T-cell (primary cell): Measurements from ENCODE around the gene PQBP1. TPM values are rescaled to one million over a fixed set of nuclear protein-coding genes. Genes with fewer than 3 reads are reported as not detected.
A peak's percentile ranks its signal among the peaks of the same experiment; 100 is the strongest.

Experiments
- ATAC-seq, 4 experiments: fragments of 200-7000 bp in 3 of 4; fragments of 150-1000 bp in 1 of 4; cut with Tn5 transposase; replicated peaks in 1 of 4; 1 replicate in 3 of 4; 2 replicates in 1 of 4; pipeline ENCODE4 v1.10.0; 2021; ENCODE audit warnings: moderate library complexity in 3 of 4, mild to moderate bottlenecking in 2 of 4, moderate number of reproducible peaks in 1 of 4
- CTCF ChIA-PET, 2 donors: fragments of 300-600 bp; sonication (Branson Sonifier 250); formaldehyde crosslinking; loops; one replicate each; lab custom pipeline; 2022; ENCODE audit warnings: antibody characterized with exemption in 2 of 2; lab: Charles Lee
- POLR2A ChIA-PET, 2 donors: fragments of 300-600 bp; sonication (Branson Sonifier 250); formaldehyde crosslinking; loops; one replicate each; lab custom pipeline; 2022; ENCODE audit warnings: antibody characterized with exemption in 2 of 2; lab: Charles Lee
- DNase-seq, 35 experiments: peaks; one replicate each; pipeline versions ENCODE4 v3.0.0 to v3.0.0-alpha.2; 2013 to 2023
- H3K27ac ChIP-seq: one replicate; pipeline ENCODE4 v1.5.1; 2013; ENCODE audit warnings: low read length
- H3K27me3 ChIP-seq, 2 experiments: replicated peaks in 1 of 2; 1 replicate in 1 of 2; 2 replicates in 1 of 2; pipeline versions ENCODE4 v1.6.1 to v1.7.0; 2013; ENCODE audit warnings: low read length in 1 of 2, mixed read lengths in 1 of 2; ENCODE audit not compliant: control insufficient read depth in 2 of 2, insufficient read depth in 2 of 2; ENCODE audit errors: extremely low read depth in 1 of 2
- H3K36me3 ChIP-seq, 2 donors: 1 replicate in 1 of 2; 2 replicates in 1 of 2; pipeline versions ENCODE4 v1.6.1 to v1.7.0; 2013; ENCODE audit warnings: low read length in 1 of 2; ENCODE audit not compliant: control insufficient read depth in 2 of 2, insufficient read depth in 1 of 2; ENCODE audit errors: extremely low read depth in 1 of 2
- H3K4me1 ChIP-seq, 2 experiments: 1 replicate in 1 of 2; 2 replicates in 1 of 2; pipeline versions ENCODE4 v1.6.1 to v1.7.0; 2013; ENCODE audit warnings: low read length in 2 of 2, mixed read lengths in 1 of 2; ENCODE audit not compliant: insufficient read depth in 2 of 2, control insufficient read depth in 1 of 2; ENCODE audit errors: extremely low read depth in 1 of 2
- H3K4me3 ChIP-seq, 2 donors: 1 replicate in 1 of 2; 2 replicates in 1 of 2; pipeline versions ENCODE4 v1.5.1 to v1.7.0; 2013; ENCODE audit warnings: mild to moderate bottlenecking in 2 of 2, low read length in 1 of 2, moderate library complexity in 1 of 2; ENCODE audit not compliant: control insufficient read depth in 1 of 2; ENCODE audit errors: extremely low read depth in 1 of 2
- H3K9me3 ChIP-seq: 2 replicates; pipeline ENCODE4 v1.7.0; 2013
- H3K27ac Mint-ChIP-seq, 2 donors: one replicate each; pipeline ENCODE4 v1.8.0; 2020 to 2021; ENCODE audit warnings: mild to moderate bottlenecking in 2 of 2, mixed read lengths in 2 of 2
- H3K27me3 Mint-ChIP-seq, 2 donors: one replicate each; pipeline ENCODE4 v1.8.0; 2021 to 2022; ENCODE audit warnings: mixed read lengths in 2 of 2
- H3K36me3 Mint-ChIP-seq: one replicate; pipeline ENCODE4 v1.8.0; 2021; ENCODE audit warnings: mixed read lengths
- H3K4me1 Mint-ChIP-seq, 3 donors: one replicate each; pipeline ENCODE4 v1.8.0; 2020 to 2022; ENCODE audit warnings: mixed read lengths in 3 of 3, mild to moderate bottlenecking in 1 of 3
- H3K4me3 Mint-ChIP-seq, 3 donors: one replicate each; pipeline ENCODE4 v1.8.0; 2020 to 2022; ENCODE audit warnings: mild to moderate bottlenecking in 3 of 3, mixed read lengths in 3 of 3, moderate library complexity in 3 of 3
- H3K9me3 Mint-ChIP-seq, 3 donors: one replicate each; pipeline ENCODE4 v1.8.0; 2020 to 2022; ENCODE audit warnings: mixed read lengths in 3 of 3
- WGBS: methylation state at CpG from one replicate; pipeline ENCODE4 v1.1.5; 2013; ENCODE audit warnings: missing lambda C conversion rate; ENCODE audit not compliant: insufficient coverage; 5-methylcytosine and 5-hydroxymethylcytosine counted together
- total RNA-seq, 35 experiments: library from RNA in 6 of 35; stranded (reverse) in 6 of 35; fragments of 120-200 nt in 1 of 35; gene quantifications; one replicate each; pipeline versions ENCODE4 v1.2.1 to v1.2.4 and lab custom pipeline; 2013 to 2026

The PQBP1 gene
- total RNA-seq, 5 donors from 2014 or later (not counting 1 experiment from before 2014, with no cell fraction given) = 62.5 to 79.5 (median 73.9) TPM

GRCh38 chrX:48934581-48935300 is 37.0 kb downstream of the PQBP1 start:
- no peaks in the 10 kb centered on the region for H3K9me3 ChIP-seq
- CTCF ChIA-PET = no interaction called here
- peaks cover 28 to 59% of the 10 kb centered on the region in 2 experiments for H3K4me1 ChIP-seq
- peaks cover 0 to 14% of the 10 kb centered on the region in 2 donors for H3K36me3 ChIP-seq
- WGBS = no CpG with 5 or more reads among the region's 7 CpGs
- H3K27me3 ChIP-seq = no peaks in the 10 kb centered on the region
- ATAC-seq (peak in 1 of 4 experiments; percentile 17), DNase-seq (peak in 23 of 35 experiments; percentile 19 to 74 (median 49))
- H3K27ac Mint-ChIP-seq = peak overlapping the region; percentile 92 to 99
- H3K27ac ChIP-seq = peak overlapping the region; percentile 71
- H3K9me3 Mint-ChIP-seq = no peaks in the 10 kb centered on the region
- peaks cover 27% of the 10 kb centered on the region for H3K36me3 Mint-ChIP-seq
- POLR2A ChIA-PET = no interaction called here
- H3K4me1 Mint-ChIP-seq = peaks cover 64 to 69% (median 67%) of the 10 kb centered on the region in 3 donors
- H3K4me3 Mint-ChIP-seq = peak overlapping the region; percentile 21 to 61 (median 46)
- no peak overlapping the region for H3K4me3 ChIP-seq
- H3K27me3 Mint-ChIP-seq = no peaks in the 10 kb centered on the region

GRCh38 chrX:48935301-48935670 is 37.6 kb downstream of the PQBP1 start:
- ChIA-PET CTCF (no interaction called here), POLR2A (no interaction called here)
- Histone ChIP-seq H3K9me3 (no peaks in the 10 kb centered on the region), H3K4me3 (no peak overlapping the region), H3K27me3 (no peaks in the 10 kb centered on the region), H3K4me1 (peaks cover 28 to 64% of the 10 kb centered on the region in 2 experiments), H3K36me3 (peaks cover 0 to 13% of the 10 kb centered on the region in 2 donors), H3K27ac (peak overlapping the region; percentile 71)
- peaks cover 69 to 72% (median 69%) of the 10 kb centered on the region in 3 donors for H3K4me1 Mint-ChIP-seq
- DNase-seq = no peak
- H3K36me3 Mint-ChIP-seq = peaks cover 26% of the 10 kb centered on the region
- WGBS = no CpG with 5 or more reads among the region's 1 CpG
- H3K4me3 Mint-ChIP-seq = peak overlapping the region in 1 of 3 donors; percentile 61
- H3K27ac Mint-ChIP-seq = peak overlapping the region; percentile 92 to 99
- no peaks in the 10 kb centered on the region for H3K27me3 Mint-ChIP-seq
- ATAC-seq = no peak
- H3K9me3 Mint-ChIP-seq = no peaks in the 10 kb centered on the region

GRCh38 chrX:48936429-48937053 is 38.8 kb downstream of the PQBP1 start:
- Histone ChIP-seq H3K4me3 (peak overlapping the region; percentile 26 to 55), H3K27ac (peak overlapping the region; percentile 98), H3K36me3 (peaks cover 0 to 13% of the 10 kb centered on the region in 2 donors), H3K4me1 (peaks cover 31 to 77% of the 10 kb centered on the region in 2 experiments), H3K27me3 (no peaks in the 10 kb centered on the region), H3K9me3 (no peaks in the 10 kb centered on the region)
- CTCF ChIA-PET = interaction anchor here (1.0 to 1.9 kb wide), 11 partner anchors 10 to 397 kb away, joined by 3 to 10 read pairs (median 5); partner anchors contain the start of genes OTUD5 (in 1 of the 2), PQBP1 (in 1 of the 2), SLC35A2 (in 1 of the 2) and TBC1D25 (in 1 of the 2)
- H3K27ac Mint-ChIP-seq = peak overlapping the region; percentile 92 to 99
- H3K4me3 Mint-ChIP-seq = peak overlapping the region; percentile 70 to 84 (median 76)
- peaks cover 23% of the 10 kb centered on the region for H3K36me3 Mint-ChIP-seq
- 97% methylated on average over 5 of the region's 8 CpGs for WGBS
- ATAC-seq (no peak), DNase-seq (no peak)
- peaks cover 79 to 80% (median 79%) of the 10 kb centered on the region in 3 donors for H3K4me1 Mint-ChIP-seq
- POLR2A ChIA-PET = interaction anchor here (0.5 to 1.5 kb wide), 9 partner anchors 9 to 946 kb away, joined by 3 to 13 read pairs (median 5); partner anchors contain the start of gene SLC35A2 (in 1 of the 2)
- no peaks in the 10 kb centered on the region for H3K9me3 Mint-ChIP-seq
- H3K27me3 Mint-ChIP-seq = no peaks in the 10 kb centered on the region

GRCh38 chrX:48937054-48937907 is 39.6 kb downstream of the PQBP1 start:
- WGBS = 0% methylated on average over 2 of the region's 9 CpGs
- ATAC-seq (peak; percentile 70 to 82 (median 78)), DNase-seq (peak; percentile 76 to 97 (median 93))
- Mint-ChIP-seq H3K36me3 (peaks cover 26% of the 10 kb centered on the region), H3K4me3 (peak overlapping the region; percentile 70 to 84 (median 76)), H3K27ac (peak overlapping the region; percentile 92 to 99), H3K9me3 (no peaks in the 10 kb centered on the region), H3K4me1 (peaks cover 87% of the 10 kb centered on the region in 3 donors), H3K27me3 (no peaks in the 10 kb centered on the region)
- CTCF ChIA-PET = interaction anchor here (0.7 to 1.9 kb wide), 17 partner anchors 9 to 398 kb away, joined by 3 to 10 read pairs (median 4); partner anchors contain the start of genes OTUD5 (in 1 of the 2), PQBP1 (in 1 of the 2), RBM3 (in 1 of the 2) and SLC35A2 (in 1 of the 2)
- peak overlapping the region; percentile 45 to 55 for H3K4me3 ChIP-seq
- H3K27me3 ChIP-seq = no peaks in the 10 kb centered on the region
- peaks cover 31 to 84% of the 10 kb centered on the region in 2 experiments for H3K4me1 ChIP-seq
- H3K27ac ChIP-seq = peak overlapping the region; percentile 98
- H3K9me3 ChIP-seq = no peaks in the 10 kb centered on the region
- H3K36me3 ChIP-seq = peaks cover 0 to 15% of the 10 kb centered on the region in 2 donors
- POLR2A ChIA-PET = interaction anchor here (0.5 to 1.9 kb wide), 14 partner anchors 10 to 945 kb away, joined by 3 to 10 read pairs (median 4); partner anchors contain the start of genes GRIPAP1 (in 1 of the 2), PQBP1 (in 1 of the 2), SLC35A2 (in 1 of the 2) and TIMM17B (in 1 of the 2)

DNA sequence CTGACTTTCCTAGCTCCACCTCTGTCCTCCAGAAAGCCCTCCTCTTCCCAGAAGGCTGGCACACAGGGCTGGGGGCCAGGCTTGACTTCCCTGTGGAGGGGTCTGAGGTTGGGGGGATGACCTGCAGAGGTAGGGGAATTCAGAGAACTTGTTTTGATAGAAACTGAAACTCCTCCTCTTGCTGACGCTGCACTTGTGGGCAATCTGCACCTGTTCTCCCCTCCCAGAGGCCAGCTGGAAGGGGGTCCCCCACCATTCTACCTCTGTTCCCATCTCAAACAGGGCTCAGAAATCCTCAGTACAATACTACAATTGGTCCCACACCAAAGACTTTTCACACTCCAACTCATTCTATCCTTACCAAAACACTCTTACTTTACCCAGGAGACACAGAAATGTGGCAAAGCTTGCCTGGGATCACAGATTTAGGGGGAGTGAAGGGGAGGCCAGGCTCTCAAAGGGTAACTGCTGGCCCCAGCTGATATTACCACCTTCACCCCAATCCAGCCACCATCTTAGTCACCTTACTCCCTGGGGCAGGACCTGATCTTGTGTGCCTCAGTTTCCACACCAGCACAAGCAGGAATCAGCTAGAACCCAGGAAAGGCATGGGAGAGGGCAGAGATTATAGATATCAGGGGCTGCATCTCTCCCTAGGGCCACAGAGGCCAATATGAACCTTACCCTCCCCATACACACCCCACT is 41.1 kb downstream of the PQBP1 start:
- Histone ChIP-seq H3K9me3 (no peaks in the 10 kb centered on the region), H3K27ac (peak overlapping the region; percentile 98), H3K4me3 (peak overlapping the region in 1 of 2 donors; percentile 14), H3K36me3 (peaks cover 0 to 20% of the 10 kb centered on the region in 2 donors), H3K27me3 (no peaks in the 10 kb centered on the region), H3K4me1 (peaks cover 33 to 93% of the 10 kb centered on the region in 2 experiments)
- H3K9me3 Mint-ChIP-seq = no peaks in the 10 kb centered on the region
- CTCF ChIA-PET = interaction anchor here in 1 of 2 donors (0.9 to 2.2 kb wide), 3 partner anchors 18 to 27 kb away, joined by 3 to 7 read pairs (median 5); partner anchors contain the start of gene SLC35A2
- ATAC-seq (peak; percentile 11 to 64 (median 27)), DNase-seq (peak in 33 of 35 experiments; percentile 37 to 90 (median 78))
- peaks cover 96 to 98% (median 97%) of the 10 kb centered on the region in 3 donors for H3K4me1 Mint-ChIP-seq
- H3K27ac Mint-ChIP-seq = peak overlapping the region; percentile 92 to 99
- H3K4me3 Mint-ChIP-seq = peak overlapping the region; percentile 67 to 76 (median 70)
- no CpG with 5 or more reads among the region's 1 CpG for WGBS
- H3K36me3 Mint-ChIP-seq = peaks cover 28% of the 10 kb centered on the region
- POLR2A ChIA-PET = interaction anchor here (0.6 to 3.5 kb wide), 9 partner anchors 8 to 262 kb away, joined by 3 to 23 read pairs (median 4); partner anchors contain the start of genes GRIPAP1 (in 1 of the 2), OTUD5 (in 1 of the 2), PQBP1 (in 1 of the 2) and TIMM17B (in 1 of the 2)
- H3K27me3 Mint-ChIP-seq = no peaks in the 10 kb centered on the region
